K562 (cell line): ENCODE data around the gene TIMM9. TPM values are rescaled to one million over a fixed set of nuclear protein-coding genes. Genes with fewer than 3 reads are reported as not detected.
A peak's percentile ranks its signal among the peaks of the same experiment; 100 is the strongest.

Source experiments
- CGGBP1 ChIP-seq: fragments of 250-450 bp; sonication (Bioruptor Pico); IDR thresholded peaks from 2 replicates; pipeline ENCODE4 v1.9.0; 2021; ENCODE audit warnings: mild to moderate bottlenecking
- DNMT1 ChIP-seq: fragments of 450-650 bp; IDR thresholded peaks from 2 replicates; pipeline ENCODE4 v1.6.1; 2016; ENCODE audit warnings: antibody characterized with exemption, mild to moderate bottlenecking
- E2F3 ChIP-seq: fragments of 250-450 bp; sonication (Bioruptor Pico); IDR thresholded peaks from 2 replicates; pipeline ENCODE4 v1.4.0; 2020; ENCODE audit warnings: mild to moderate bottlenecking
- E2F8 ChIP-seq: fragments of 450-650 bp; IDR thresholded peaks from 2 replicates; pipeline ENCODE4 v1.7.1; 2018; ENCODE audit warnings: mild to moderate bottlenecking, low read depth; ENCODE audit not compliant: partially characterized antibody
- ELF1 ChIP-seq: fragments of 200-800 bp; sonication (Bioruptor generic); IDR thresholded peaks from 2 replicates; pipeline ENCODE4 v1.6.1; 2016; ENCODE audit warnings: missing genetic modification characterization, missing compliant biosample characterization
- FOXK1 ChIP-seq: sonication (generic); formaldehyde crosslinking; IDR thresholded peaks from 2 replicates; pipeline ENCODE4 v1.8.0; 2022; ENCODE audit warnings: missing genetic modification reagents, mild to moderate bottlenecking, borderline replicate concordance
- FOXK2 ChIP-seq, 2 experiments: fragments of 450-650 bp; IDR thresholded peaks in 1 of 2; conservative IDR thresholded peaks in 1 of 2; 2 replicates each; pipeline ENCODE4 v1.6.1; 2016; ENCODE audit warnings: low read depth in 2 of 2, mild to moderate bottlenecking in 1 of 2
- HBP1 ChIP-seq: fragments of 450-650 bp; formaldehyde crosslinking; IDR thresholded peaks from 2 replicates; pipeline ENCODE4 v1.4.0; 2022; ENCODE audit warnings: missing genetic modification characterization
- ID3 ChIP-seq, 2 experiments: fragments of 250-450 bp in 1 of 2; fragments of 450-650 bp in 1 of 2; sonication (Bioruptor Pico) in 1 of 2; IDR thresholded peaks; 2 replicates each; pipeline versions ENCODE4 v1.6.1 to v1.8.0; 2016 to 2021; ENCODE audit warnings: mild to moderate bottlenecking in 2 of 2, moderate library complexity in 2 of 2, missing compliant biosample characterization in 1 of 2, missing genetic modification characterization in 1 of 2
- KLF13 ChIP-seq: fragments of 450-650 bp; IDR thresholded peaks from 2 replicates; pipeline ENCODE4 v1.6.1; 2016; ENCODE audit warnings: missing genetic modification characterization, low read depth, mild to moderate bottlenecking, missing compliant biosample characterization, moderate library complexity, borderline replicate concordance
- MBD1 ChIP-seq: fragments of 250-450 bp; sonication (Bioruptor Pico); IDR thresholded peaks from 2 replicates; pipeline ENCODE4 v1.8.0; 2022; ENCODE audit warnings: inconsistent platforms
- MXI1 ChIP-seq: IDR thresholded peaks from 2 replicates; pipeline ENCODE4 v1.6.1; 2011; ENCODE audit warnings: low read depth, mild to moderate bottlenecking, improper control_type of control experiment, low read length
- NEUROD1 ChIP-seq: fragments of 150-350 bp; IDR thresholded peaks from 2 replicates; pipeline ENCODE4 v1.6.1; 2014; ENCODE audit warnings: borderline replicate concordance, low read length, low read depth; ENCODE audit not compliant: partially characterized antibody
- NR4A1 ChIP-seq, 2 experiments: fragments of 250-450 bp in 1 of 2; fragments of 450-650 bp in 1 of 2; sonication (Bioruptor Pico) in 1 of 2; IDR thresholded peaks; 2 replicates each; pipeline versions ENCODE4 v1.4.0 to v1.6.1; 2016 to 2020; ENCODE audit warnings: mild to moderate bottlenecking in 2 of 2, missing compliant biosample characterization in 1 of 2, missing genetic modification characterization in 1 of 2, moderate library complexity in 1 of 2
- SAFB ChIP-seq: fragments of 200-400 bp; formaldehyde crosslinking; IDR thresholded peaks from 2 replicates; pipeline ENCODE4 v1.6.1; 2017; ENCODE audit warnings: low read depth, low read length, borderline replicate concordance
- ZNF124 ChIP-seq: sonication (generic); formaldehyde crosslinking; IDR thresholded peaks from 2 replicates; pipeline ENCODE4 v1.8.1; 2022; ENCODE audit warnings: missing genetic modification reagents
- ZNF766 ChIP-seq: fragments of 200-800 bp; sonication (Bioruptor generic); conservative IDR thresholded peaks from 2 replicates; pipeline ENCODE4 v1.6.1; 2016; ENCODE audit warnings: missing genetic modification characterization, missing compliant biosample characterization
- polyA plus RNA-seq, 8 experiments: library from polyadenylated mRNA; depleted of rRNA in 4 of 8; stranded (reverse) in 5 of 8; unstranded in 3 of 8; fragments of >200 nt; fragmentation: Nextera tagmentation in 2 of 8; fragmentation: Illumina TruSeq in 1 of 8; extraction: Ambion mirVana in 2 of 8; extraction: Trizol in 1 of 8; gene quantifications; 2 replicates each; pipeline versions ENCODE4 v1.2.1 to v1.2.3, GENCODE V29; 2011 to 2014; ENCODE audit warnings: inconsistent platforms in 1 of 8, missing spikeins in 1 of 8
- total RNA-seq, 7 experiments: library from RNA; depleted of rRNA in 6 of 7; stranded (reverse); fragments of >200 nt in 6 of 7; fragmentation: Illumina TruSeq in 2 of 7; extraction: Trizol in 2 of 7; gene quantifications; 2 replicates each; pipeline versions ENCODE4 v1.2.1 to v1.2.3, GENCODE V29; 2011 to 2021; ENCODE audit warnings: low replicate concordance in 1 of 7

TIMM9 gene
- total and polyA plus RNA-seq, 9 of the 15 experiments (the other 6 are each of a cell fraction or from before 2014, with no cell fraction given): 28.0 to 101 (median 54.3) TPM

GRCh38 chr14:58428118-58428683 lies 870 bp upstream of the TIMM9 start (continued):
- TF ChIP-seq FOXK2 (conservative IDR thresholded peaks at IDR 0.05 in 1 of 2, IDR thresholded peaks at IDR 0.05 in 1 of 2; ENCODE audit: low read depth in 2 of 2) (no peak), ZNF766 (CRISPR knock-in tag) (no peak), E2F3 (CRISPR knock-in tag) (no peak), NEUROD1 (no peak), CGGBP1 (CRISPR knock-in tag) (no peak), FOXK1 (CRISPR knock-in tag) (no peak), KLF13 (tag) (no peak), HBP1 (0 out of 2 replicates have a peak, but pooled peaks have one; percentile 51), SAFB (no peak), MBD1 (CRISPR knock-in tag) (no peak), MXI1 (no peak), DNMT1 (no peak), ELF1 (tag) (0 out of 2 replicates have a peak, but pooled peaks have one; percentile 8), ZNF124 (CRISPR knock-in tag) (no peak), NR4A1 (CRISPR knock-in tag; IDR thresholded peaks at IDR 0.05) (no peak), NR4A1 (tag; IDR thresholded peaks at IDR 0.05) (no peak), ID3 (CRISPR knock-in tag; IDR thresholded peaks at IDR 0.05) (no peak), ID3 (tag; IDR thresholded peaks at IDR 0.05) (no peak), E2F8 (no peak)
